HepG2 (cell line): Measurements from ENCODE around the gene RPL36AL. TPM values are rescaled to one million over a fixed set of nuclear protein-coding genes. Genes with fewer than 3 reads are reported as not detected.

Experiments used
- BCL3 ChIP-seq: sonication (generic); formaldehyde crosslinking; IDR thresholded peaks from 2 replicates; pipeline ENCODE4 v1.5.1; 2020; ENCODE audit warnings: mild to moderate bottlenecking, missing genetic modification reagents, moderate library complexity
- CREBL2 ChIP-seq: sonication (generic); formaldehyde crosslinking; IDR thresholded peaks from 2 replicates; pipeline ENCODE4 v1.8.1; 2023; ENCODE audit warnings: missing genetic modification reagents, mild to moderate bottlenecking, borderline replicate concordance
- GLI4 ChIP-seq: sonication (generic); formaldehyde crosslinking; IDR thresholded peaks from 2 replicates; pipeline ENCODE4 v1.5.1; 2020; ENCODE audit warnings: missing genetic modification reagents, mild to moderate bottlenecking, moderate library complexity, borderline replicate concordance
- HNRNPK ChIP-seq: fragments of 200-400 bp; formaldehyde crosslinking; IDR thresholded peaks from 2 replicates; pipeline ENCODE4 v1.6.1; 2018; ENCODE audit warnings: low read length, low read depth, moderate library complexity, mild to moderate bottlenecking; ENCODE audit not compliant: poor library complexity, severe bottlenecking
- NFATC3 ChIP-seq: sonication (generic); formaldehyde crosslinking; IDR thresholded peaks from 2 replicates; pipeline ENCODE4 v1.5.1; 2020; ENCODE audit warnings: mild to moderate bottlenecking, missing genetic modification reagents
- RARG ChIP-seq: sonication (generic); formaldehyde crosslinking; IDR thresholded peaks from 2 replicates; pipeline ENCODE4 v1.4.0; 2020; ENCODE audit warnings: low read depth, mild to moderate bottlenecking, missing genetic modification reagents
- REXO4 ChIP-seq: sonication (generic); formaldehyde crosslinking; IDR thresholded peaks from 2 replicates; pipeline ENCODE4 v1.8.0; 2022; ENCODE audit warnings: missing genetic modification reagents, mild to moderate bottlenecking, borderline replicate concordance
- SIX4 ChIP-seq: sonication (generic); formaldehyde crosslinking; IDR thresholded peaks from 2 replicates; pipeline ENCODE4 v1.4.0; 2020; ENCODE audit warnings: missing genetic modification reagents
- SMYD3 ChIP-seq: sonication (generic); formaldehyde crosslinking; IDR thresholded peaks from 2 replicates; pipeline ENCODE4 v1.8.1; 2023; ENCODE audit warnings: mild to moderate bottlenecking, missing genetic modification reagents
- YEATS4 ChIP-seq: sonication (generic); formaldehyde crosslinking; IDR thresholded peaks from 2 replicates; pipeline ENCODE4 v1.4.0; 2020; ENCODE audit warnings: missing genetic modification reagents, borderline replicate concordance
- ZBED4 ChIP-seq: sonication (generic); formaldehyde crosslinking; IDR thresholded peaks from 2 replicates; pipeline ENCODE4 v1.4.0; 2020; ENCODE audit warnings: missing genetic modification reagents, borderline replicate concordance
- ZGPAT ChIP-seq: IDR thresholded peaks from 2 replicates; pipeline ENCODE4 v1.6.1; 2016; ENCODE audit warnings: mild to moderate bottlenecking
- ZNF234 ChIP-seq: sonication (generic); formaldehyde crosslinking; conservative IDR thresholded peaks from 2 replicates; pipeline ENCODE4 v1.5.1; 2020; ENCODE audit warnings: mild to moderate bottlenecking, missing genetic modification reagents
- ZNF44 ChIP-seq: sonication (generic); formaldehyde crosslinking; IDR thresholded peaks from 2 replicates; pipeline ENCODE4 v1.5.1; 2020; ENCODE audit warnings: mild to moderate bottlenecking, missing genetic modification reagents
- ZNF484 ChIP-seq: sonication (generic); formaldehyde crosslinking; IDR thresholded peaks from 2 replicates; pipeline ENCODE4 v1.5.1; 2020; ENCODE audit warnings: mild to moderate bottlenecking, low read depth, missing genetic modification reagents, borderline replicate concordance
- ZNF687 ChIP-seq: sonication (generic); formaldehyde crosslinking; IDR thresholded peaks from 2 replicates; pipeline ENCODE4 v1.5.1; 2020; ENCODE audit warnings: mild to moderate bottlenecking, missing genetic modification reagents, moderate library complexity
- polyA plus RNA-seq, 8 experiments: library from polyadenylated mRNA; depleted of rRNA in 3 of 8; stranded (reverse) in 7 of 8; unstranded in 1 of 8; fragments of >200 nt; fragmentation: Illumina TruSeq in 4 of 8; extraction: Trizol in 4 of 8; gene quantifications; 2 replicates each; pipeline versions ENCODE4 v1.2.1 to v1.2.3, GENCODE V29; 2011 to 2016; ENCODE audit warnings: low read depth in 4 of 8, missing spikeins in 1 of 8, mixed read lengths in 1 of 8; ENCODE audit not compliant: insufficient read depth in 1 of 8
- total RNA-seq, 5 experiments: library from RNA; depleted of rRNA; stranded (reverse); fragments of >200 nt; fragmentation: Illumina TruSeq; extraction: Trizol; gene quantifications; 2 replicates each; pipeline ENCODE4 v1.2.3, GENCODE V29; 2016; ENCODE audit warnings: low read depth in 1 of 5

The RPL36AL gene
- total and polyA plus RNA-seq, 2 of the 13 experiments (the other 11 are each of a cell fraction or from before 2014, with no cell fraction given): 90.0 to 294 TPM

- TF ChIP-seq BCL3 (peak; percentile 62; the same call in 1 of the 2 replicates), GLI4 (CRISPR knock-in tag) (peak; percentile 42; the same call in 1 of the 2 replicates), SIX4 (CRISPR knock-in tag) (0 out of 2 replicates have a peak, but pooled peaks have one; percentile 2), REXO4 (0 out of 2 replicates have a peak, but pooled peaks have one; percentile 37), ZNF687 (peak; percentile 73), ZNF44 (CRISPR knock-in tag) (peak; percentile 80; the same call in 1 of the 2 replicates), RARG (CRISPR knock-in tag) (no peak), SMYD3 (CRISPR knock-in tag) (no peak), ZNF234 (CRISPR knock-in tag) (peak; percentile 5; the same call in 1 of the 2 replicates), HNRNPK (peak; percentile 15), CREBL2 (CRISPR knock-in tag) (0 out of 2 replicates have a peak, but pooled peaks have one; percentile 69), YEATS4 (no peak), ZBED4 (peak; percentile 74; the same call in 1 of the 2 replicates), ZNF484 (CRISPR knock-in tag) (no peak), NFATC3 (0 out of 2 replicates have a peak, but pooled peaks have one; percentile 49), ZGPAT (CRISPR knock-in tag) (0 out of 2 replicates have a peak, but pooled peaks have one; percentile 7)
- TF ChIP-seq, all 625 proteins: peak for 71
Measured at GRCh38 chr14:49621114-49621881, 872 bp upstream of the RPL36AL start (continued).
